Colonic mucosa (tissue), 4 donors: Measurements from ENCODE around the gene ASPSCR1. TPM values are rescaled to one million over a fixed set of nuclear protein-coding genes. Genes with fewer than 3 reads are reported as not detected.

Experiments used
- DNase-seq: peaks from one replicate; pipeline ENCODE4 v3.0.0-alpha.2; 2020
- H3K27ac ChIP-seq: fragments of 200-600 bp; one replicate; pipeline ENCODE4 v1.8.0; 2021
- H3K27me3 ChIP-seq: fragments of 200-600 bp; one replicate; pipeline ENCODE4 v1.8.0; 2021
- H3K36me3 ChIP-seq: fragments of 200-600 bp; one replicate; pipeline ENCODE4 v1.8.0; 2021
- H3K4me1 ChIP-seq: fragments of 200-600 bp; one replicate; pipeline ENCODE4 v1.8.0; 2021; ENCODE audit warnings: mild to moderate bottlenecking
- H3K4me3 ChIP-seq: fragments of 200-600 bp; one replicate; pipeline ENCODE4 v1.8.0; 2021
- H3K9ac ChIP-seq, 2 donors: one replicate each; pipeline ENCODE4 v1.7.0; 2013; ENCODE audit warnings: control low read depth in 2 of 2, low read depth in 2 of 2, low read length in 2 of 2
- H3K9me3 ChIP-seq: fragments of 200-600 bp; one replicate; pipeline ENCODE4 v1.8.0; 2021
- CTCF ChIP-seq: fragments of 200-600 bp; IDR thresholded peaks from one replicate; pipeline ENCODE4 v1.8.0; 2022; ENCODE audit warnings: antibody characterized with exemption, mild to moderate bottlenecking
- intact Hi-C: fragments of 100-400 bp; cut with DNase I; formaldehyde crosslinking; loops from one replicate; pipeline ENCODE4 v1.14.1; 2022
- total RNA-seq, 2 donors: library from RNA; stranded (reverse); fragmentation: NEBNext Ultra II Directional in 1 of 2; extraction: Animal tissue kit (Norgen Biotek cat#: 25700) in 1 of 2; gene quantifications; one replicate each; pipeline ENCODE4 v1.2.1, GENCODE V29; 2021
- donor health status: healthy.
- donor health status: DM: no; HTN: no; CAD: no.
- donor health status: DM: no; HTN: no; CAD: no.

Gene ASPSCR1
- total RNA-seq, 2 donors from 2014 or later = 21.7 to 43.0 TPM

GRCh38 chr17:82017612-82018151 is 40.3 kb downstream of the ASPSCR1 start:
- H3K4me3 ChIP-seq = no peak overlapping the region
- DNase-seq = no peak
- TF ChIP-seq CTCF = no peak
- H3K27me3 ChIP-seq = no peaks in the 10 kb centered on the region
- no peak overlapping the region for H3K27ac ChIP-seq
- no peak overlapping the region for H3K9ac ChIP-seq
- intact Hi-C loops = no loop called here
- H3K36me3 ChIP-seq = no peaks in the 10 kb centered on the region
- peaks cover 13% of the 10 kb centered on the region for H3K4me1 ChIP-seq
- no peaks in the 10 kb centered on the region for H3K9me3 ChIP-seq

- TF ChIP-seq CTCF = no peak
These were observed 40.9 kb downstream of the ASPSCR1 start for GRCh38 chr17:82018152-82018988.

GRCh38 chr17:82018989-82019689 is 41.7 kb downstream of the ASPSCR1 start:
- Histone ChIP-seq H3K9me3 (no peaks in the 10 kb centered on the region), H3K4me1 (peaks cover 17% of the 10 kb centered on the region), H3K9ac (no peak overlapping the region), H3K36me3 (no peaks in the 10 kb centered on the region), H3K27ac (no peak overlapping the region), H3K4me3 (no peak overlapping the region), H3K27me3 (no peaks in the 10 kb centered on the region)
- intact Hi-C loops = no loop called here
- DNase-seq = no peak
- TF ChIP-seq CTCF = no peak

More at GRCh38 chr17:82018152-82018988, 40.9 kb downstream of the ASPSCR1 start:
- intact Hi-C loops = no loop called here
- H3K36me3 ChIP-seq = no peaks in the 10 kb centered on the region
- no peak for DNase-seq
- H3K9me3 ChIP-seq = no peaks in the 10 kb centered on the region
- peaks cover 13% of the 10 kb centered on the region for H3K4me1 ChIP-seq
- H3K27me3 ChIP-seq = no peaks in the 10 kb centered on the region
- H3K9ac ChIP-seq = no peak overlapping the region
- no peak overlapping the region for H3K27ac ChIP-seq
- no peak overlapping the region for H3K4me3 ChIP-seq

- peak; percentile 68 for TF ChIP-seq CTCF
- Histone ChIP-seq H3K4me3 (no peak overlapping the region), H3K27ac (no peak overlapping the region), H3K9ac (peak overlapping the region in 1 of 2 donors; percentile 2), H3K9me3 (no peaks in the 10 kb centered on the region), H3K36me3 (no peaks in the 10 kb centered on the region), H3K4me1 (peaks cover 17% of the 10 kb centered on the region), H3K27me3 (no peaks in the 10 kb centered on the region)
- peak; percentile 76 for DNase-seq
- intact Hi-C loops = loop anchor here (1.0 kb wide), 1 partner anchor 61 kb away; no protein-coding TSS in a partner anchor
These were observed 42.5 kb downstream of the ASPSCR1 start for GRCh38 chr17:82019690-82020571.
